Measurements from ENCODE around the gene CD82.
"Not testable (repeated sequence)": the region's sequence is repeated elsewhere in the genome, so short reads cannot be mapped to it uniquely, and the experiment has no call there.

CD82 gene

DNA sequence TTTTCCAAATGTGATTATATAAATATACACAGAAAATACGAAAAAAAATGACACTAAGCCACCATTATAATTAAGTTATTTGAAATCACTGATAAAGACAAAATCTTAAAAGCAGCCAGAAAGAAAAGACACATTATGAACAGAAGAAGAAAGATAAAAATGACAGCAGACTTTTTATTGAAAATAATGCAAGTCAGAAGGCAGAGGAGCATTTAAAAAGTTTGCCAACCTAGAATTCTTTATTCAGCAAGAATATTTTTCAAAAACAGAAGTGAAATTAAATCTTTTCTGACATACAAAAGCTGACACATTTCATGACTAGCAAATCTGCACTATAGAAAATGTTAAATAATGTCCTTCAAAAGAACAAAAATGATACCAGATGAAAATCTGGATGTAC is 77.8 kb downstream of the CD82 start:
- no peak for DNase-seq

DNA sequence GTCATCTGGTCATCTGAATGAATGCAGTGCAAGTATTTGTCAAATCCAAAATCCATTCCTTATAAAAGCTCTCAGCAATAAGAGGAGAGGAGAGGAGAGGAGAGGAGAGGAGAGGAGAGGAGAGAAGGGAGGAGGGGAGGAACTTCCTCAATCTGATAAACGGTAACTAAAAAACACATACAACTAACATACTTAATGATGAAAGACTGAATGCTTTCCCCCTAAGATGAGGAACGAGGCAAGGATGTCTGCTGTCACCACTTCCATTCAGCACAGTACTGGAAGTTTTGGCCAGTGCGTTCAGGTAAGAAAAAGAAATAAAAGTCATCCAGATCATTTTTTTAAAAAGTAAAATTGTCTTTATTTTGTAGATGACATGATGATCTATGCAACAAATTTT is 80.4 kb downstream of the CD82 start:
- DNase-seq = no peak

DNA sequence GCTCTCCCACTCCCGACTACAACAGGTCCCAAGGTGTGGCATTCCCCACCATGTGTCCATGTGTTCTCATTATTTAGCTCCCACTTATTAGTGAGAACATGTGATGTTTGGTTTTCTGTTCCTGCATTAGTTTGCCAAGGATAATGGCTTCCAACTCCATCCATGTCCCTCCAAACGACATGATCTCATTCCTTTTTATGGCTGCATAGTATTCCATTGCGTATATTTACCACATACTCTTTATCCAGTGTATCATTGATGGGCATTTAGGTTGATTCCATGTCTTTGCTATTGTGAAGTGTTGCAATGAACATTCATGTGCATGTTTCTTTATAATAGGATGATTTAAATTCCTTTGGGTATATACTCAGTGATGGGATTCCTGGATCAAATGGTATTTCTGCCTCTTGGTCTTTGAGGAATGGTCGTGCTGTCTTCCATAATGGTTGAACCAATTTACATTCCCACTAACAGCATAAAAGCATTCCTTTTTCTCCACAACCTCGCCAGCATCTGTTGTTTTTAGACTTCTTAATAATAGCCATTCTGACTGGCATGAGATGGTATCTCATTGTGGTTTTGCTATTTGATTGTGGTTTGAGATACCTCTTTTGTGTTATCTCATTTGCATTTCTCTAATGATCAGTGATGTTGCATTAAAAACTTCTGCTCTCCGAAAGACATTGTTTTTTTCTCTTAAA is 81.9 kb downstream of the CD82 start:
- DNase-seq = not testable (repeated sequence)

DNA sequence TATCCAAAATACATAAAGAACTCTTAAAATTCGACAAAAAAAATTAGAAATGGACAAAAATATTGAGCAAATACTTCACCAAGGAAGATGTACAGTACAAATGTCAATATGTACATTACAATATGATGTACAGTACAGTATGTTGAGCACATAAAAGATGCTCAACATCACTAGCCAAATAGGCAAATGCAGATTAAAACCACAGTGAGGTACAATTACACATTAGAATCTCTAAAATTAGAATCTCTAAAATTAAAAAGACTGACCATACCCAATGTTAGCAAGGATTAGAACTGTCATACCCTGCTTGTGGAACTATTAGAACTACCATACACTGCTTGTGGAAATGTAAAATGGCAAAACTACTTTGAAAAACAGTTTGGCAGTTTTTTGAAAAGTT is 82.6 kb downstream of the CD82 start:
- no peak for DNase-seq

DNA sequence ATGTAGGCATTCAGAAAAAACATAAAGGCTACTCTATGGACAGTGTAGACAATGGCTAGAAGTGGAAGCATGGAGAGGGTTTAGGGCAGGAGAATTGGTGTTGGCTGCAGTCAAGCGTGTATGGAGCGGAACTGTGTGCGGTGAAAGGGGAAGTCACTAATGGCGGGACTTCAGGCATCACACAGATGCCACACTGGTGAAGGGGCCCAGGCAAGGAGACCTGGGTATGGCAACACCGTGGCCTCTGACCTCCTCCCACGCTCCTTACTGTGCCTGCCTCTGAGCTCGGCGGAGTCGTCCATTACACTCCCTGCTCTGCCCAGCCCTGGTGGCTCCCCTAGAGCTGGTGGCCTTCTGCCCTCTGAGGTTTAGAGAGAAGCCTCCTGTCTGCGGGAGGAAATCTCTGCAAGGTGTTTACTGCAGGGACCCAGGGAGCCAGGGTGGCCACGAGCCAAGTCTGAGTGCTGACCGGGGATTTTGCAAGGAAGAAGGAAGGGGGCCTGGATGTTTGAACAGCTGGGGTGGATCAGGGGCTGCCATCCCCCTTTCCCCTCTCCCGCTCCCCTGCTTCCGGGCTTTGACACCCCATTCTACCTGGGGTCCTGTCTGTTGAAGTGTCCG is 86.2 kb downstream of the CD82 start:
- DNase-seq = no peak

DNA sequence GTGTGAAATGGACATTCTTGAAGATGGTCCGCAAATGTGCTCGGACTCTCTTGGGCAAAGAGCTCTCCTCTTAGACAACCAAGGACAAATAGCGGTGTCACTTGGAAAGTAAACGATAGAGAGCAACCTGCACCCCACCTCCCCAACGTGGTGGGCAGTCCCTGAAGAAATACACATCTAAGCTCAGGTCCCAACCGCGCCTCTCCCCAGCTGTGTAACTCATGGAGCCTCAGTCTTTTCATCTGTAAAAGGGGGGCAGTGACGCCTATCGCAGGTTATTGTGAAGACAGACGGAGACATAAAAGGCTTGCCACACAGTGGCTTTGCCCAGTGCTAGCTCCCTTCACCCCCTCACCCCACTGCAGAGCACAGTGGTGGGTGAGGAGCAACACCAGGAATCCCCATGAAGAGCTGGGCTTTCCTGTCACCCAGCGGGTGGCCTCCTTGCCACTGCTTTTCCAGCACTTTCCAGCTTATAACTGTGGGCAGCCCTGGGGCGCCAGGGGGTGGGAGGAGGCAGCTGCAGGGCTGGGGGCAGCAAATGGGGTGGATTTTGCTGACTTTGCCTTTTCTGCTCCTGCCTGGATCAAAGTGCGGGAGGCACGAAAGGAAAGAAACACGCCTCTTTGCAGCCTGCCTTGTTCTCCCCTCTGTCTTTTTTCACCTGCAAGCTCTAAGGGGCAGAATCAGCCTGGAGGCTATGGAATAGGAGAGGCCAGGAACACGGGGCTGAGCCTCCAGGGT is 87.6 kb downstream of the CD82 start:
- no peak for DNase-seq

DNA sequence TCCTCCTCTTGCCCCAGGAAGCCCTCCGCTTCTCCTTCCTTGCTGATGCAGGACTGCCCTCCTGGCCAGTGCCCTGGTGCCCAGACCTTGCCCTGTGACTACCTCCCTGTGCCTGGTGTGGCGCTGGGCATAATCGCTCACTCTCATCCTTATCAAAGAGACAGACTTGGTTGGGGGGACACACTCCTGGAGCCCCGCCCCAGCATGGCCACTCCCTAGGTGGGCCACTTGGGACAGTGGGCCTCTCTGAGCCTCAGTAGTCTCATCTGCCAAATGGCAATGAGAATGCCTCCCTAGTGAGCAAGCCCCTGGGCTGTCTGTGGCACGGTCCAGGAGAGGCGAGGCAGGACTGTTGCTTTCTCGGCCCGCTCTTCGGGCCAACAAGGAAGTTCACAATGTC is 88.6 kb downstream of the CD82 start:
- DNase-seq = no peak

DNA sequence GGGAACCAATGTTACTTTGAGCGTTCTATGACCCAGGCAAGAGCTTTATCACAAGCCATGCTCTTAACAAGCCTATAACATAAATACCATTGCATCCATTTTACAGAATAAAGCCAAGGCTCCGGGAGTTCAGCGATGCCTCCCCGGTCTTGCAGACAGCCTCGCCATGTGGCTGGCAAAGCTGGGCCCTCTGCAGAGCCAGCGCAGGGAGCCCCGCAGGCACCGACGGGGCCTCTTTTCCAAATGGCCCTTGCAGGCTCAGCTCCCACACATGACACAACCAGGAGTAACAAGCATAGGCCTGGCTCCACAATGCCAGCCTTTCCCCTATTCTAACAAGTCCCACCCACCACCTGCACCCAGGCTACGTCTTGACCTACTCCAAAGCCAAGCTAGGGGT is 89.1 kb downstream of the CD82 start:
- DNase-seq = no peak

DNA sequence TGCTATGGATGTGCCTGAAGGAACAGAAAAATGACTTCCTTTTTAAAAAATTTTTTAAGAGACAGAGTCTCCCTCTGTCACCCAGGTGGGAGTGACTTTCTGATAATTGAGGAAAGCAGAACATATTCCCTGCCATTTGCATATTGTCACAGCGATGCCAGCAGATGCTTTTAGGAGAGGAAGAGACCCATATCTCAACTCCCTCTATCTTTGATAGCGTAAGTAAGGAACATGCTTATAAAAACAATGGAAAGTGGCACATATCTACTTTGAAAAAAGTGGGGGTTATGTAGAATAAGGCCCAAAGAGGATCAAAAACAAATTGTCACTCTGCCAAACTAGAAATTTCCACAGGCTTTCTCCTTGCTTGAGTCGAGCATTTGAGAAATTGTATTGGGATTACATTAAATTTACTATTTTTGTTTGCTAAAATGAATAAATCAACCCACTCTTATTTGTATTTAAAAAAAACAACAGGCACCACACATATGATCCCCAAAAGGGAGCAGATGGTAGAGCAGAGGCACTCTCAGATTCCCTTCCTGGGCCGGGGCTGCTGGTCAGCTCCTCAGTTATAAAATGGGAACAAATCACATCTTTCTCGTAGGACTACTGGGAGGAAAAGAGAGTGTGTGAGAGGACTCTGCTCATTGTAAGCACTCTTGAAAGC is 92.5 kb downstream of the CD82 start:
- no peak for DNase-seq

DNA sequence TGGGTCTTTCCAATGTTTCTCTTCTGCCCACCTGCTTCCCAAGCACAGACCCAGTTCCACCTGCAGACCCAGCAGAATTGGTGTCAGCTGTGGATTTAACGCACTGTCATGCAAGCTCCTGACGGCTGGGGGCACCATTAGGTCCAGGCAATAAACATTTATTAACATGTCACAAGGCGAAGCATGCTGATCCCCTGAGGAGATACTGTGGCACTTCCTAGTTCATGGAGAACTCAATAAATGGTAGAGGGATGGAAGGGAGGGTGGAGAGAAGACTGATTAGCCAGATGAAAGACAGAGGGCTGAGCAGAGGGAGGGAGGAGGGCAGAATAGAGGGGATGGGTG is 93.0 kb downstream of the CD82 start:
- peak; percentile 14 for DNase-seq

DNA sequence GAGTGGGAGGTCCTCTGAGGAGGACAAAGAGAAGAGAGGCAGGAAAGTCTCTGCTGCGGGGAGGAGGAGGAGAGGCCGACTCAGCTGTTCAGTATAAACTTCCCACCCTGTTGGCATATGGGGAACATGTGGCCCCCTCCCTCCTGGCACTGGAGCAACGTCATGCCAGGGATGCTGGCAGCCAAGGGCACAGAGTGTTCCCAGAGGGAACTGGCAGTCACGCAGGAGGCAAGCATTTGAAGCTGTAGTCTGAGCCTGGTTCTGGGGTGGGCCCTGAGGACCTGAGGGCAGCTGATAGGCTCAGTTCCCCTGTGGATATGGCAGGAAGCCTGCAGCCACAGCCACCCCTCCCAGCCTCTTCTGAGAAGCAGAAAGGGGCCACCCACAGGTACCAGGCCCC is 94.2 kb downstream of the CD82 start:
- DNase-seq = no peak

DNA sequence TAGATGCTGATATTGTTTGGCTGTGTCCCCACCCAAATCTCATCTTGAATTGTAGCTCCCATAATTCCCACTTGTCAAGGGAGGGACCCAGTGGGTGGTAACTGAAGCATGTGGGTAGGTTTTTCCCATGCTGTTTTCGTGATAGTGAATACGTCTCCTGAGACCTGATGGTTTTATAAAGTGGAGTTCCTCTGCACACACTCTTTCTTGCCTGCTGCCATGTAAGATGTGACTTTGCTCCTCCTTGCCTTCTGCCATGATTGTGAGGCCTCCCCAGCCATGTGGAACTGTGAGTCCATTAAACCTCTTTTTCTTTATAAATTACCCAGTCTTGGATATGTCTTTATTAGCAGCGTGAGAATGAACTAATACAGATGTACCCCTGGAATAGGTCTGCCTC is 95.1 kb downstream of the CD82 start:
- not testable (repeated sequence) for DNase-seq

DNA sequence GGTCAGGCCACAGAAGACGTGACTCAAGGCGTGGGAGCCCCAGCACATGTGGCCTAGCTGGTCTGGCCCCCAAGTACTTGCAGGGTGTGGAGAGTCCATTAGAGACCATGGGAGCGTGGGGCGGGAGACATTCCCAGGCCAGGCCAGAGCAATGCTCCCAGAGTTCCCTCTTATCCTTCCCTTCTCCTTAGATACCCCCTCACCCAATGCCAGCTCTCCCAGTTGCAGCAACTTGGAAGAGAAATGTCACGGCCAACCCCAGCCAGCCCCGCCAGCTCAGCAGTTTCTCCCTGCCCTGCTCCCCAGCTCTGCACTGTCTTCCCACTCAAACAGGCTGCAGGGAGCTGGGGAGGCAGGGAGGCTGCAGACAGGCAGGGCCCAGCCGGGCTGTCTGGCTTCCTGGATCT is 95.9 kb downstream of the CD82 start:
- DNase-seq = no peak

Data from fibroblast of skin of right quadriceps (primary cell).